NCI-H146 (cell line): ENCODE data around the gene TIMM17B.
A peak's percentile ranks its signal among the peaks of the same experiment; 100 is the strongest.

Source experiments
- DNase-seq: peaks from one replicate; lab custom pipeline; 2025; lab: John Stamatoyannopoulos, UW

Gene TIMM17B

GRCh38 chrX:48897625-48898306 is at the start of gene TIMM17B, which contains the start of gene PQBP1:
TIMM17B (minus strand) TSS chrX:48897768; CDS start chrX:48897749, 19 bp downstream.
PQBP1 (plus strand) TSS chrX:48897930; CDS start chrX:48898510, 580 bp downstream.
- DNase-seq = peak; percentile 96

DNA sequence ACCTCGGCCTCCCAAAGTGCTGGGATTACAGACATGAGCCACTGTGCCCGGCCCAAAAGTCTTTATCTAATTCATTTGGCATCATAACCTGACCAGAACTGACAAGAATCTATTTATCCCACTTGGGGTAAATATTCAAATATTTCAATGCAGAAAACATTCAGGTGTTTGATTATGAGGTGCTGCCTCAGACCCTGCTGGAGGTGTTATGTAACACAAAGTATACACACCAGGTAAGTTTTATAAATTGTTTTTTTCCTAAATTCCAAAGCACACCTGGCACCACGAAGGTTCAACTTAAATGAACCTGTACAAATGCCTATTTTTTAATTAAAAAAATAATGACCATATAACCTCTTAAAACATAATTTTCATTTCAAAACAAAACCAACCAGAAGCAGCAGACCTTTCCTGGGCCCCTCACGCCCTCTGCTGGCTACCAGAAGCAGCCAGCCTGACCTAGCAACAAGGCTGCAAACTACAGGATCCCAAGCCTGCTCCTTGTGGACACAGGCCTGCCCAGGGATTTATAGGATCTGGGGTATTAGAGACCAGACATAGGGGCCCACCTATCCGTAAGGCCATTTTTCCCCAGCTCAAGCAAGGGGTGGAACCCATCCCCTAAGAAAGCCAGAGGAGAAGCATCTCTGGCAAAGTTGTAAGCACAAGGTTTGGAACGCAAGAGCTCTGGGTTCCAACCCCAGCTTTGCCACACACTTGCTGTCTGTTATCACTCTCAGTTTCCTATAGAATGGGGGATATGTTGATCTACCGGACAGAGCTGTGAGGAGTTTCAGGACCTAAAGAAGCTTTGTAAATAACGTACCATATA is 48.2 kb upstream of the TIMM17B start:
- peak; percentile 24 for DNase-seq

DNA sequence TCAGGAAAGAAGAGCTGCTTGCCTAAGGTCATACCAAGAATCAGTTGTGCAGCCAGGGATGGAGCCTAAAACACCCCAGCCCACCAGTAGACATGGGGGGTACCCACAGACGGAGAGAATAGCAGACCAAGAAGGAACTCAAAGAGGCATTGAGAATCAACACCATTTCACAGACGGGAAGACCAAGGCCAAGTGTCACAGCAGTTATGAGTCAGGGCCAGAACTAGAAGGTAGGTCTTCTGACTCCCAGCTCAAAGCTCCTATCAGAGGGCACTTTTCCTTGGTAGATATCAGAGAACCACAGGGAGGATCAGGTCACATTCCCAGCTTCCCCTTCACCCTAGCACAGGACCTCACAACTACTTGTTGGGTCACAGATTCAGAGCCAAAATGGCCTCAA is 45.3 kb upstream of the TIMM17B start:
- DNase-seq = no peak

- DNase-seq = no peak
These were observed 42.9 kb upstream of the TIMM17B start for GRCh38 chrX:48940404-48940955.

DNA sequence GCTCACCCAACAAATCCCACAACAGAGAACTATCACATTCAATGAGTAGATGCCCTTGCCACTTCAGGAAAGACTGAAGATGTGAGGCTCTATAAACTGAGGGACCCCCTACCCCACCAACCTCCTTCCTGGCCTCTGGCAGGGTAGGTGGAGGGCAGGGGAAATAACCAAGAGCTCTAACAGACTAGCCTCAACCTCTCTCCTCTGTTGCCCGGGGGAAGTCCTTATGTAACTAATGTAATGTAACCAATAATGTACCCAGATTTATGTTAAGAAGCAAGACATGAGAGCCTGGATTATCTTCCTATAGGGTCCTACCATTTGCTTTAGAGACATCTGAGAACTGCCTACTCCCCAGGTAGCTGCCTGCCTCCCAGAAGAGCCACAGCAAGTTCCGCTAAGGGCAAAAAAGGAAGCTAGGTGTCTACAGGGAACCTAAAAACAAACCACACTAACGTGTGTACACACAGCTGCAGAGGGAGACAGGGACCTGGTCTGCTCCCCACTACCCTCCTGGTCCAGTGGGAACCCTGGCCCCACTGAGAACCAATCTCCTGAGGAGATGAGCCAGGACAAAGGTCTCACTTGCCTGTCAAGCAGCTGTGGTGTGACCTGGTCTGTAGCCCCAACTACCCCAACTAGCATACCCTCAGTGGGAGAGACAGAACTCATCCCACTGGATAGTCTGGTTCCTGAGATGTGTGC is 42.1 kb upstream of the TIMM17B start:
- no peak for DNase-seq

GRCh38 chrX:48938721-48939425 is 41.3 kb upstream of the TIMM17B start:
- DNase-seq = no peak

DNA sequence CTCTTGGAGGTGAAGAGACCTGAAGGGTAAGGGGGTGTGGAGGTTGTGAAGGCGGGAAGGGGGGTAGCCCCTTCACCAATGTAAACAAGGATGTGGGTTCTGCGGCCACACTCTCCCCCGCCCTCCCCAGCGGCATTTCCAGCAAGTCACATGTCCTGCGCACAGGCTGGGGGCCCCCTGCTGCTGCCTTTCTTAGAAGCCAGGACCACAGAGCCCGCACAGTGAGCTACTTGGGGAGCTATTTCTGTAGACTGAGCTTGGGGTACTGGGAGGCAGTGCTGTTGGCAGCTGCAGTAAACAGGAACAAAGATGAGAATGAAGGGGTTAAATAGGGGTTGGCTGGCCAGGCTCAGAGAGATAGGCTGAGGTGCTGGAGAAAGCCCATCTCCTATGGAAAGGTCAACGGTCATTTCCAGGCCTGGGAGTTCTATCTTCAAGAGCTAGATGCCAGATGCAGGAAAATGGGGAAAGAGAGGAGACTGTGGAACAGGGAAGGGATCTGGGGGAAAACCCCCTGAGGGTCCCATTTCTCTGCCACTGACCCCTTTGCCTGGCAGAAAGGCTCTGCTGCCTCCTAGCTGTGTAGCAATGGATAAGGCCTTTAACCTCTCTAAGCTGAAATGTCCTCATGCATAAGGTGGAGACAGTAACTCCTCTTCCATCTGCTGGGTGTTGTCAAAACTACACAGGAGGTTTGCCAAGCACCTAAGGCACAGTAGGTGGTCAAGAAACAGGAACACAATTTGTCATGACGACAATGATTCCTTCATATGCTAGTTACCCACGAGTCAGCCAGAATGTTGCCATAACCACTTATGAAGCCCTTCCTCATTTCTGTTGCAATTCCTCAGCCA is 39.7 kb upstream of the TIMM17B start:
- DNase-seq = no peak

- DNase-seq = no peak
These were observed 39.0 kb upstream of the TIMM17B start for GRCh38 chrX:48936429-48937053.

DNA sequence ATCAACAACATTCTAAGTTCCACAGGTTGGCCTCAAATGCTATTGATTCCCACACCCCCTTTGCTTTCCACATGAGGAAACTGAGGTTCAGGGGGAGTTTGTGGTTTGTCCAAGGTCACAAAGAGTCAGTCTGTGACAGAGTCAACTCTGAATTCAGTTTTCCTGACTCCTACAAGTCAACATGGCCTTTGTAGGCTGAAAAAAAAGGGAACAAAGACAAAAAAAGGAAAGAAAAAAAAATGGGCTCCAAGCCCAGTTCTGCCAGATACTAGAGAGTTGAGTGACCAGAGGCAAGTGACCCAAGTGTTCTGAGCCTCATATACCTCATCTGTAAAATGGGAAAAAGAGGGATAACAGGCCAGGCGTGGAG is 37.7 kb upstream of the TIMM17B start:
- DNase-seq = no peak

- DNase-seq = no peak
These were observed 37.2 kb upstream of the TIMM17B start for GRCh38 chrX:48934581-48935300.

DNA sequence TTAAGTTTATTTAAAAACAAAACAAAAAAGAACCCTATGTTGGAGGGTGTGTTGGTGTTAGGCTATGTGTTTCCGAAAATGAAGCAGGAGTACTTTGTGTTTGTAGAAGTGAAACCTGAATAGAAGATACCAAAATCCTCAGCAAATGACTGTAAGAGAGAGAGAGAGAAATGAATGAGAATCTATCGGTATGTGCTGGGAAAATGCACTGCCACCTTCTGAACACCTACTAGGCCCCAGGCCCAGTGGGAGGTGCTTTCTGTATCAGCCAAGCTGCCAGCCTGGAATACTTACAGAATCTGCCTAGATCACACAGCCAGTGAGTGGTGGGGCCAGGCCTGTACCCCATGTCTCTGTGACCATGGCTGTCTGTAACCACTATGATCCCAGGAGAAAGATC is 36.2 kb upstream of the TIMM17B start:
- no peak for DNase-seq

DNA sequence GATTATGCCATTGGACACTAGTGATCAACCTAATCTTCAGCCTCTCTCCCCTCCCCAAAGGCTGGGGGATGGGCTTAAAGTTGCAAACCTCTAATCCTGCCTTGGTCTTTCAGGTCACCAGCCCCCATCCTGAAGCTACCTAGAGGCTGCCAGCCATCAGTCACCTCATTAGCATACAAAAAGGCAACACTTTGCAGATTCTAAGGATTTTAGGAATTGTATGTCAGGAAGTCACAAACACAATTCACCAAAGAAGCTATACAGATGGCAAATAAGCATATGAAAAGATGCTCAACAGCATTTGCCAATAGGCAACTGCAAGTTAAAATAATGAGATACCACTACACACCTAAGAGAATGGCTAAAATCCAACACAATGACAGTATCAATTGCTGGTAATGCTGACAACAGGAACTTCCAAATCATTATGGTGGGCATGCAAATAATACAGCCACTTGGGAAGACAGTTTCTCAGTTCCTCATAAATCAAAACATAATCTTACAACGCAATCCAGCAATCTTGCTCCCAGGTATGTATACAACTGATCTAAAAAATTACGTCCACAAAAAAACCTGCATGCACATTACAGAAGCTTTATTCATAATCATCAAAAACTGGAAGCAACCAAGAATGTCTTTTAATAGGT is 30.3 kb upstream of the TIMM17B start:
- no peak for DNase-seq

GRCh38 chrX:48927123-48927522 is 29.6 kb upstream of the TIMM17B start:
- no peak for DNase-seq

DNA sequence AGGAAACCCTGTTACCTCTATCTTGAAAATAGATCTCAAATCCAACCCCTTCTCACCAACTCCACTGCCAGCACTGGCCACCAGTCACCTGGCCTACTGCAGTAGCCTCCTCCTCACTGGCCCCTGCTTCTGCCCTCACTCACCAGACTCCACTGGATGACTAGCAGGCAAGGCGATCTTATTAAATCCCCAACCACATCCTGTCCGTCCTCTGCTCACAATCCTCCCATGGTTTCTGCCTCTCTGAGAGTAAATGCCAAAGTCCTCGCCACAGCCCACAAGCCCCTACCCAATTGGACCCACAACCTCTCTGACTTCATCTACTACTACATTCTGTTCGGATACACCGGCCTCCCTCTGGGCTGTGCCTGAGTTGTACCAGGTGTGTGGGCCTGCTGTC is 26.7 kb upstream of the TIMM17B start:
- DNase-seq = no peak

- no peak for DNase-seq
These were observed 26.2 kb upstream of the TIMM17B start for GRCh38 chrX:48923771-48924170.

GRCh38 chrX:48920718-48921104 is 23.1 kb upstream of the TIMM17B start:
- DNase-seq = no peak

DNA sequence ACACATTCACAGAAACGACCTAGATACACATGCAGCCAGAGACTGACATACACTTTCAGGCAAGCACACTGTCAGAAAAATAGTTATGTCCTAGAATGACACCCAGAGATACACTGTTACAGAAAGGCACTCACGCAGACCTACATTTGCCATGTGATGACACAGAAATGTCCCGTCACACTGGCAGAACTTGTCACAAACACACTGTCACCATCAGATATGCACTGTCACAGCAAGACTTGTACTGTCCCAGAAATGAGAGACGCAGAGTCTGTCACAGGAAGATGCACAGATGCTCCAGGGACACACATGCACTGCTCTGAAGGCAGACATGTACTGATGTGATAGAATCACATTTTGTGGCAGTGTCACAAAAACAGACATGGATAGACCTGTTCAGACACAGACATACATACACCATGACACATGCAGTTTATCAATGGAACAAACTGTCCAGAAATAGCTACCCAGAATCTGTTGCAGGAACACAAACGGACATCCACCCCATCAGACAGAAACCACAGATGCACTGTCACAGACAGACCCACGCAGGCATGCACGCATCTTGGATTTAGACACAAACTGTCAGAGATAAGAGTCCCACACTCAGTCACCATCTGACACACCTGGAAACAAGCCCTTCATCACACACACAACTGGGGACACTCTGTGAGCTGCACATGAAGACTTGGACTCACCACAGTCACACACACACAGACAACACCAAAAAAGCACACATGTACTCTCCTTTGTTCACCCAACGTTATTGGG is 22.6 kb upstream of the TIMM17B start:
- DNase-seq = no peak

- peak; percentile 44 for DNase-seq
These were observed 21.8 kb upstream of the TIMM17B start for GRCh38 chrX:48919360-48919841.
